ENCODE data around the gene NOTUM. TPM values are rescaled to one million over a fixed set of nuclear protein-coding genes. Genes with fewer than 3 reads are reported as not detected.

NOTUM gene
- total and polyA plus RNA-seq, 9 donors: 0.05 to 0.36 (median 0.22) TPM; not detected in 5

GRCh38 chr17:81976332-81977210 lies 15.6 kb upstream of the NOTUM start:
- WGBS, 3 donors: 26 to 29% (median 28%) methylated on average over 30 of the region's 30 CpGs
- peak in 3 of 5 donors; percentile 34 to 64 (median 55) for DNase-seq
- H3K4me1 ChIP-seq (ENCODE audit: insufficient read depth): peaks cover 6% of the 10 kb centered on the region
- no peaks in the 10 kb centered on the region for H3K36me3 ChIP-seq
- TF ChIP-seq CTCF (IDR thresholded peaks at IDR 0.05): no peak
- no peak for TF ChIP-seq POLR2A (IDR thresholded peaks at IDR 0.05)
- no peak for TF ChIP-seq EP300 (IDR thresholded peaks at IDR 0.05)
- H3K27ac ChIP-seq: peak overlapping the region in 1 of 2 donors; percentile 68
- H3K4me3 ChIP-seq: peak overlapping the region; percentile 65
- intact Hi-C loops (cut with DNase I): no loop called here
- H3K9me3 ChIP-seq: no peaks in the 10 kb centered on the region
- no peaks in the 10 kb centered on the region for H3K27me3 ChIP-seq

DNA sequence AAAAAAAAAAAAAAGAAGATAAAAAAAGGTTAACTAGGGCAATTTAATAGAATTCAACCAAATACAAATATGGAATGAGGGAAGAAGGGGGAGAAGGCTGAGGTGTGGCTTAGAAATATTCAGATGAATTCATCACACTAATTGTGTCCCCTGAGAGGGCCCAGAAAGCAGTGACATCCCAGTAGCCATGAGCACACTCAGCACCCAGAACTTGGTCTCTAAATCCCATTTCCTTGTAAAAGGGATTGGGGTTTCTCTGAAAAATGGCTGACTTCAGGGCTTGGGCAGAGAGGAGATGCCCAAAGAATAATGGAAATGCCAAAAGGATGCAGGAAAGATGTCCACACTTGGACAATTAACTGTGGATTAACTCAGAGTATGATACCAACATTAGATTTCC lies 12.4 kb upstream of the NOTUM start:
- no peak for DNase-seq
- H3K9me3 ChIP-seq: no peaks in the 10 kb centered on the region
- no peaks in the 10 kb centered on the region for H3K36me3 ChIP-seq
- TF ChIP-seq POLR2A (IDR thresholded peaks at IDR 0.05) (no peak), EP300 (IDR thresholded peaks at IDR 0.05) (no peak), CTCF (IDR thresholded peaks at IDR 0.05) (no peak)
- peaks cover 3% of the 10 kb centered on the region for H3K4me1 ChIP-seq (ENCODE audit: insufficient read depth)
- no peaks in the 10 kb centered on the region for H3K27me3 ChIP-seq
- H3K4me3 ChIP-seq: no peak overlapping the region
- intact Hi-C loops (cut with DNase I): no loop called here
- no peak overlapping the region for H3K27ac ChIP-seq

DNA sequence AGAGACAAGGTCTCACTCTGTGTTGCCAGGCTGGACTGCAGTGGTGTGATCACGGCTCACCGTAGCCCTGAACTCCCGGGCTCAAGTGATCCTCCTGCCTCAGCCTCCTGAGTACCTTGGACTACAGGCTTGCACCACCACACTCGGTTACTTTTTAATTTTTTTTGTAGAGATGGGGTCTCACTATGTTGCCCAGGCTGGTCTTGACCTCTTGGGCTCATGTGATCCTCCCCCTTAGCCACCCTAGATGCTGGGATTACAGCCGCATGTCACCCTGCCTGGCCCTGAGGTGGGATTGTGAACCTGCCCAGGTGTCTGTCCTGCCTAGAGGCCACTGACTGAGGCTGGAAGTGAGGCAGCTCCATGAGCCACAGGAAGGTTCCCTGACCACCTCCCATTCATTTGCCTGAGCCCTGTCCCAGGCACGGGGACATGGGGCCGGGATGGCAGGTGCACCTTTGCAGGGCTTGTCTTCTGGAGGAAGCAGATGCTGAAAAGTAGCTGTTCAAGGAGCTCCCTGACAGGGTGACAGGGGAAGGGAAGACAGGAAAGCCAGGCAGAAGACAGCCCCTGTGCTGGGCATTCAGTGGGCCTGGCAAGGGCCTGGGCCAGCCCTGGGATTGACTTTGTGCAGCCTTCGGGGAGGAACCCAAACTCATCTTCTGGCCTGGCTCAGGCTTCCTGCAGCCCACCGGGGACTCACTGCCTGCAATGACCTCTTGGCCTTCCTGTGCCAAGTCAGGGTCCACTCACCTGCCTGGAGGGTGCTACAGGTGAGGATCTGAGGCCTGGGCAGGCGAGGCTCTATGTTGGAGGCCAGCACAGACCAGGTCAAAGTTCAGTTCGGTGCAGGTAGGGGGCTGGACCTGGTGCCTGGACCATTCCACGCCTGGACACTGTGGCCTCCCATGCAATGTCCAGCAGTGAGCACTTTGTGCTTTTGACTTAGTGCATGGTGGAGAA lies 8.1 kb upstream of the NOTUM start:
- 83 to 85% (median 84%) methylated on average over 12 of the region's 12 CpGs for WGBS, 3 donors
- intact Hi-C loops (cut with DNase I): no loop called here
- no peaks in the 10 kb centered on the region for H3K27me3 ChIP-seq

More for the DNA sequence above, 8.1 kb upstream of the NOTUM start:
- TF ChIP-seq CTCF (IDR thresholded peaks at IDR 0.05): no peak
- no peak for TF ChIP-seq POLR2A (IDR thresholded peaks at IDR 0.05)
- no peak for TF ChIP-seq EP300 (IDR thresholded peaks at IDR 0.05)
- no peak for DNase-seq
- no peak overlapping the region for H3K27ac ChIP-seq
- H3K9me3 ChIP-seq: no peaks in the 10 kb centered on the region
- H3K4me1 ChIP-seq (ENCODE audit: insufficient read depth): peaks cover 13% of the 10 kb centered on the region
- no peak overlapping the region for H3K4me3 ChIP-seq
- no peaks in the 10 kb centered on the region for H3K36me3 ChIP-seq

Measured in ovary (tissue), 9 donors.